Measurements from ENCODE around the gene GLTP. TPM values are rescaled to one million over a fixed set of nuclear protein-coding genes. Genes with fewer than 3 reads are reported as not detected.

The GLTP gene
- total RNA-seq, 2 donors from 2014 or later: 29.0 to 43.2 TPM

DNA sequence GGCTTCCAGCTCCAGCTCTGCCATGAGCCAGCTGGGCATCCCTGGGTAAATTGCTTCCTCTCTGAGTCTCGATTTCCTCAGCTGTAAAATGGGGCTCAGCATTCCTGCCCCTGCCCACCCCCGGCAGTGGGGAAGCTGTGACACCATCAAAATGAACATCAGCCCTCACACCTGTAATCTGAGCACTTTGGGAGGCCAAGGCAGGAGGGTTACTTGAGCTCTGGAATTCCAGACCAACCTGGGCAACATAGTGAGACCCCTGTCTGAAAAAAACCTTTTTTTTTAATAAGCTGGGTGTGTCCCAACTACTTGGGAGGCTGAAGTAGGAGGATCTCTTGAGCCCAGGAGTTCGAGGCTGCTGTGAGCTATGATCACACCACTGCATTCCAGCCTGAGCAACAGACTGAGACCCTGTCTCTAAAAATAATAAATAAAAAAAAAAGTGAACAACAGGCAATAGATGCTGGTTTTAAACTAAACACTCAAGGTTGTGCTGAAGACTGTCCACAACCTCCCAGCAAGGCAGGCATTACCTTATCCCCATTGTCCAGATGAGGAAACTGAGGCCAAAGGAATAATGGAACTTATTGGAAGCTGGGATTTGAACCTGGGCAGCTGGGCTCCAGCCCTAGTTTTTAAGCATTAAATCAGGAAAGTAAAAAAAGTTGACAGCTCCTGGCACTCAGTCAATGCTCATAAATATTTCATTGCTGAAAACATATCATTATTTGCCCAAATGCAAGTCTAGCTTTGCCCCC, 51.4 kb downstream of the GLTP start:
- Histone ChIP-seq H3K4me3 (no peak overlapping the region), H3K36me3 (no peaks in the 10 kb centered on the region), H3K4me1 (peaks cover 0 to 10% of the 10 kb centered on the region in 2 donors), H3K9me3 (no peaks in the 10 kb centered on the region), H3K27ac (no peak overlapping the region), H3K27me3 (no peaks in the 10 kb centered on the region)
- TF ChIP-seq, protein P1, sequence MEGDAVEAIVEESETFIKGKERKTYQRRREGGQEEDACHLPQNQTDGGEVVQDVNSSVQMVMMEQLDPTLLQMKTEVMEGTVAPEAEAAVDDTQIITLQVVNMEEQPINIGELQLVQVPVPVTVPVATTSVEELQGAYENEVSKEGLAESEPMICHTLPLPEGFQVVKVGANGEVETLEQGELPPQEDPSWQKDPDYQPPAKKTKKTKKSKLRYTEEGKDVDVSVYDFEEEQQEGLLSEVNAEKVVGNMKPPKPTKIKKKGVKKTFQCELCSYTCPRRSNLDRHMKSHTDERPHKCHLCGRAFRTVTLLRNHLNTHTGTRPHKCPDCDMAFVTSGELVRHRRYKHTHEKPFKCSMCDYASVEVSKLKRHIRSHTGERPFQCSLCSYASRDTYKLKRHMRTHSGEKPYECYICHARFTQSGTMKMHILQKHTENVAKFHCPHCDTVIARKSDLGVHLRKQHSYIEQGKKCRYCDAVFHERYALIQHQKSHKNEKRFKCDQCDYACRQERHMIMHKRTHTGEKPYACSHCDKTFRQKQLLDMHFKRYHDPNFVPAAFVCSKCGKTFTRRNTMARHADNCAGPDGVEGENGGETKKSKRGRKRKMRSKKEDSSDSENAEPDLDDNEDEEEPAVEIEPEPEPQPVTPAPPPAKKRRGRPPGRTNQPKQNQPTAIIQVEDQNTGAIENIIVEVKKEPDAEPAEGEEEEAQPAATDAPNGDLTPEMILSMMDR (IDR thresholded peaks at IDR 0.05): no peak
- no peak for DNase-seq (ENCODE audit: low spot score)

DNA sequence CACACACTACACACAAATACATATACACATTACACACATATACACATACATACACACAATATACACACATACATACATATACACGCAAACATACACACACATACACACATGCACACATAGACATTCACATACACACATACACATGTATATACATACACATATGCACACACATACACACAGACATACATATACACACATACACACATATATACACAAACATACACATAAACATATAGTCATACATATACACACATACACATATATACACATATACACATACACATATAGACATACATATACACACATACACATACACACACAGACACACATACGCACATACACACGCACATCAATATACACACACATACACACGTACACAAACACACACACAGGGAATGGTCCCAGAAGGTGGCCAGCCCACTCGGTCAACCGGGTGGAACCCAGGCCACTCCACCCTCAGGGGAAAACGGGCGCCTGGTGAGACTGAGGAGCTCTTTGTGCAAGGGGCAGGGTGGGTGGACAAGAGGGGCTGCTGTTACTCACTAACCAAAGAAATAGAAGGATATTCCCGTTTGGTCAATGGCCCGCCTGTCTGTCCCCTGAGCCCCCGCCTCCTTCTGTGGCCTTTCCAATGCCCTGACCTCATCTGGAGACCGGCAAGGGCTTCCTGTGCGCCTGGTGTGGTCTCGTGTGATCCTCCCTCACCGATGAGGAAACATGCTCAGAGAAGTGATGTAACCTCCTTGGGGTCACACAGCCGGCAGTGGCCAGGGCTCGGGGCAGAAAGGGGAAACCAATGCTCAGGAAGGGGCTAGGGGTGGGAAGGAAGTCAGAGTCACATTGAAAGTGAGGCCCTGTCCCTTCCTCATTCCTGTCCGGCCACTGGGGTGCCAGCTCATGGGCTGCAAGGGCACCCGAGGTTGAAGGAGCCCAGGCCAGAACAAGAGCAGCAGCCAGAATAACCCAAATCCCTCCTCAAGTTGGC, 52.5 kb downstream of the GLTP start:
- no peaks in the 10 kb centered on the region for H3K27me3 ChIP-seq
- TF ChIP-seq, protein P1 (IDR thresholded peaks at IDR 0.05): no peak
- no peak overlapping the region for H3K27ac ChIP-seq
- H3K4me3 ChIP-seq: no peak overlapping the region
- no peaks in the 10 kb centered on the region for H3K9me3 ChIP-seq
- H3K4me1 ChIP-seq: peaks cover 0 to 9% of the 10 kb centered on the region in 2 donors
- no peaks in the 10 kb centered on the region for H3K36me3 ChIP-seq
- DNase-seq (ENCODE audit: low spot score): peak; percentile 69

DNA sequence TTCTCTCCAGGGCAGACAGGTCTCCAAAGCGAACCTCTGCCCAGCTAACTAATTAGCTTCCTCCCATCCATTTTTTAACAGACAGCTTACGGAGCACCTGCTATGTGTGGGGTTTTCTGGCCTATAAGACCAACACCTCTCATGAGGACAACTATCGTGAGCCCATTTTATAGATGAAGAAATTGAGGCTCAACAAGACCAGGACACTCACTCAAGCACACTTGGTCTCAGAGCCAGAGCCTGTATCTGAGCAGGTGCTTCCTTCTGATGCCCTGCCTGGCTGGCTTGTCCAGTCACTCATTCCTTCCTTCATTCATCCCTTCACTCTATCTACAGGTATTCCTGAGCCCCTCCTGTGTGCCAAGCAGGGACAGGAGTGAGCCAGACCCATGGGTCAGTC, 53.3 kb downstream of the GLTP start:
- Histone ChIP-seq H3K27me3 (no peaks in the 10 kb centered on the region), H3K4me3 (no peak overlapping the region), H3K27ac (no peak overlapping the region), H3K36me3 (no peaks in the 10 kb centered on the region), H3K9me3 (no peaks in the 10 kb centered on the region), H3K4me1 (peaks cover 0 to 9% of the 10 kb centered on the region in 2 donors)
- DNase-seq (ENCODE audit: low spot score): no peak
- TF ChIP-seq, protein P1 (IDR thresholded peaks at IDR 0.05): no peak

DNA sequence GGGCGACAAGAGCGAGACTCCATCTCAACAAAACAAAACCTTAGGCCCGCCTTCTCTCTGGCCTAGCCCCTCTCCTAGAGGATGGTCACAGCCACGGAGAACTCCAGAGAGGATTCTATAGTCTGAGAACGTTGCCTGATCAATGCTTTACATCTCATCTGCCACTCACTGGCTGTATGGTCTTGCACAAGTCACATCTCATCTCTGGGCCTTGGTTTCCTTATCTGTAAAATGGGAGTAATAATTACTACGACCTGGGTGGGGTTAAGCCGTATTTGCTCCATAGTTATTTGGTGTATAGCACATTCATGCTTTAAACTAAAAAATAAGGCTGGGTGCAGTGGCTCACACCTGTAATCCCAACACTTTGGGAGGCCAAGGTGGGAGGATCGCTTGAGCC, 55.6 kb downstream of the GLTP start:
- no peak overlapping the region for H3K4me3 ChIP-seq
- no peak overlapping the region for H3K27ac ChIP-seq
- peaks cover 0 to 9% of the 10 kb centered on the region in 2 donors for H3K4me1 ChIP-seq
- TF ChIP-seq, protein P1 (IDR thresholded peaks at IDR 0.05): no peak
- DNase-seq (ENCODE audit: low spot score): no peak
- no peaks in the 10 kb centered on the region for H3K36me3 ChIP-seq
- no peaks in the 10 kb centered on the region for H3K27me3 ChIP-seq
- H3K9me3 ChIP-seq: no peaks in the 10 kb centered on the region

DNA sequence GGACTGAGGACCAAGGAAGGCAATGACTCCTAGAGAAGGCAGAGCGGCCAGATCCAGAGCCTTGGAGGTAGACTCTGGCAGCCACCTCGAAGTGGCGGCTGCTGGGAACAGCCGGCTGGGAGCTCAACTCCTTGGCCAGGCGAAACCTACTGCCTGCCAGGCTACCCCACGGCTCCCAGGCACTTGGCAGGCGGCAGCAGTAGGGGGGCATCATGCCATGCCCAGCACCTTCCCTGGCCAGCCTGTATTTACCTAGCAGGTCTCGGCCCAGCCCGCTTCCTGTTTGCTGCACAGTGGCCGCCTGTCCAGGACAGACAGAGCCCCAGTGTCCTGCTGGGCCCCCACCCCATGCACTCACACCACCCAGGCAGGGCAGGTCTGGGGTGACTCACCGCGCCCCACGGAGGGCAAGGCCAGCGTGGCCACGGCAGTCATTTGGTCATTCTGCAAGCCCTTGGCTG, 57.4 kb downstream of the GLTP start:
- H3K9me3 ChIP-seq: no peaks in the 10 kb centered on the region
- no peaks in the 10 kb centered on the region for H3K27me3 ChIP-seq
- DNase-seq (ENCODE audit: low spot score): no peak
- H3K36me3 ChIP-seq: no peaks in the 10 kb centered on the region
- peaks cover 0 to 9% of the 10 kb centered on the region in 2 donors for H3K4me1 ChIP-seq
- TF ChIP-seq, protein P1 (IDR thresholded peaks at IDR 0.05): no peak
- no peak overlapping the region for H3K4me3 ChIP-seq
- H3K27ac ChIP-seq: no peak overlapping the region

All from right atrium auricular region (tissue), 2 donors.